Measurements from ENCODE around the gene OR10P1.

DNA sequence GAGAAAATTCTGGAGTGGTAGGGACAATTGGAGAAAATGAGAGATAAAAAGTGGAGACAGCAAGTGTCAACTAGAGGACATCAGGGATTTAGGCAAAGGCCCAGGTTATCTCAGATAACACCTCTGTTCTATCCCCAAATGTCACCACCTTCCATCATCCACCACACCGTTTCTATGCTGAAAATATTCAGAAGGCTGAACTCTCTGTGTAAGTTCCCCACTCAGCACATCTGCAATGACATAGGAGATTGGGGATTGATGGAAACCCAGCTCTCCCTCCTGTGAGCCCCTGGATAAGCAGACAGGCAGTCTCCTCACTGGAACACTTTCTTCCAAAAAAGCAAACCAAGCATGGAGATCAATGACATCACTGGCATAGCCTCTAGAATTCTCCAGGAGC lies 5.6 kb upstream of the OR10P1 start:
- TF ChIP-seq, protein P1, sequence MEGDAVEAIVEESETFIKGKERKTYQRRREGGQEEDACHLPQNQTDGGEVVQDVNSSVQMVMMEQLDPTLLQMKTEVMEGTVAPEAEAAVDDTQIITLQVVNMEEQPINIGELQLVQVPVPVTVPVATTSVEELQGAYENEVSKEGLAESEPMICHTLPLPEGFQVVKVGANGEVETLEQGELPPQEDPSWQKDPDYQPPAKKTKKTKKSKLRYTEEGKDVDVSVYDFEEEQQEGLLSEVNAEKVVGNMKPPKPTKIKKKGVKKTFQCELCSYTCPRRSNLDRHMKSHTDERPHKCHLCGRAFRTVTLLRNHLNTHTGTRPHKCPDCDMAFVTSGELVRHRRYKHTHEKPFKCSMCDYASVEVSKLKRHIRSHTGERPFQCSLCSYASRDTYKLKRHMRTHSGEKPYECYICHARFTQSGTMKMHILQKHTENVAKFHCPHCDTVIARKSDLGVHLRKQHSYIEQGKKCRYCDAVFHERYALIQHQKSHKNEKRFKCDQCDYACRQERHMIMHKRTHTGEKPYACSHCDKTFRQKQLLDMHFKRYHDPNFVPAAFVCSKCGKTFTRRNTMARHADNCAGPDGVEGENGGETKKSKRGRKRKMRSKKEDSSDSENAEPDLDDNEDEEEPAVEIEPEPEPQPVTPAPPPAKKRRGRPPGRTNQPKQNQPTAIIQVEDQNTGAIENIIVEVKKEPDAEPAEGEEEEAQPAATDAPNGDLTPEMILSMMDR (conservative IDR thresholded peaks at IDR 0.05): no peak
- no peak for TF ChIP-seq ZFX (IDR thresholded peaks at IDR 0.05)

Data from C4-2B (cell line).